H1 (cell line): ENCODE measurements around the gene FBXO38. TPM values are rescaled to one million over a fixed set of nuclear protein-coding genes. Genes with fewer than 3 reads are reported as not detected.

Experiments
- ASH2L ChIP-seq: fragments of 200-600, 300-600 bp; sonication (generic); IDR thresholded peaks from one replicate; pipeline ENCODE4 v1.7.1; 2017; ENCODE audit warnings: low read length
- CHD1 ChIP-seq: IDR thresholded peaks from 2 replicates; pipeline ENCODE4 v1.6.1; 2012; ENCODE audit warnings: low read depth, low read length, improper control_type of control experiment
- CREB1 ChIP-seq: IDR thresholded peaks from 2 replicates; pipeline ENCODE4 v1.6.1; 2012; ENCODE audit warnings: inconsistent platforms
- CTBP2 ChIP-seq: IDR thresholded peaks from 2 replicates; pipeline ENCODE4 v1.7.0; 2011; ENCODE audit warnings: borderline replicate concordance, mild to moderate bottlenecking, moderate library complexity, mixed read lengths, low read length; ENCODE audit not compliant: insufficient read depth, insufficient read length
- NANOG ChIP-seq: IDR thresholded peaks from 2 replicates; pipeline ENCODE4 v1.6.1; 2011; ENCODE audit warnings: low read length, low read depth, mild to moderate bottlenecking, inconsistent platforms; ENCODE audit not compliant: insufficient read depth, poor library complexity, severe bottlenecking
- RBBP5 ChIP-seq: IDR thresholded peaks from 2 replicates; pipeline ENCODE4 v1.7.1; 2012; ENCODE audit warnings: low read depth, mild to moderate bottlenecking, inconsistent platforms, low read length, moderate library complexity, borderline replicate concordance
- SUZ12 ChIP-seq: fragments of 200-600 bp; sonication (generic); IDR thresholded peaks from 2 replicates; pipeline ENCODE4 v1.6.1; 2012; ENCODE audit warnings: mild to moderate bottlenecking, inconsistent platforms, low read length, moderate library complexity, mixed read lengths
- TAF1 ChIP-seq: IDR thresholded peaks from 2 replicates; pipeline ENCODE4 v1.6.1; 2011; ENCODE audit warnings: mild to moderate bottlenecking, low read depth, low read length
- polyA plus RNA-seq, 7 experiments: library from polyadenylated mRNA; depleted of rRNA in 3 of 7; stranded (reverse) in 5 of 7; unstranded in 2 of 7; fragments of >200 nt in 5 of 7; fragments of 200-250 nt in 2 of 7; gene quantifications; 1 replicate in 5 of 7; 2 replicates in 1 of 7; 4 replicates in 1 of 7; pipeline versions ENCODE4 v1.2.1 to v1.2.3, GENCODE V29; 2011 to 2013; ENCODE audit warnings: missing spikeins in 2 of 7, mixed read lengths in 2 of 7
- total RNA-seq: library from RNA; stranded (reverse); fragmentation: NEBNext Ultra II Directional; extraction: Animal tissue kit (Norgen Biotek cat#: 25700); gene quantifications from 2 replicates; pipeline ENCODE4 v1.2.1, GENCODE V29; 2021
- TF ChIP-seq, protein P1 (sequence below): fragments of 300-600 bp; sonication (generic); IDR thresholded peaks from 2 replicates; pipeline ENCODE4 v1.7.1; 2012; ENCODE audit warnings: low read length, moderate library complexity, mild to moderate bottlenecking, inconsistent platforms; ENCODE audit not compliant: insufficient replicate concordance
- TF ChIP-seq, protein P2 (sequence below): IDR thresholded peaks from 2 replicates; pipeline ENCODE4 v1.6.1; 2012; ENCODE audit warnings: inconsistent platforms

FBXO38 gene
- total and polyA plus RNA-seq, 2 of the 8 experiments (the other 6 are each of a cell fraction or from before 2014, with no cell fraction given), result 9.1 to 34.3 TPM

DNA sequence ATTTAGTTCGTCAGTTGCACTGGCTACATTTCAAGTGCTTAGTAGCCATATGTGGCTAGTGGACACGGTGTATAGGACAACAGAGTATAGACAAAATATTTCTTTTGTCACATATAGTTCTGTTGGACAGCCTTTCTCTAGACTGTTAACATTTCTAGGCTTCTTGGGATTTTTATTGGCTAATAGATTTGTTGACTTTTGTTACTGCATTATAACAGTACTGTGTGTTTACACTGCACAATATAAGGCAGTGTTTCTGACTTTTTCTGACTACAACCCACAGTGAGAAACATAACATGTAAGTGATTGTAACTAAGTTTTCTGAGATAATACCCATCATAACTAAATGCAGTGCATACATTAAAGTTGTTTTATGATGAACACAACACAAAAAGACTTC is 11.3 kb downstream of the FBXO38 start (continued):
- TF ChIP-seq, protein P1, sequence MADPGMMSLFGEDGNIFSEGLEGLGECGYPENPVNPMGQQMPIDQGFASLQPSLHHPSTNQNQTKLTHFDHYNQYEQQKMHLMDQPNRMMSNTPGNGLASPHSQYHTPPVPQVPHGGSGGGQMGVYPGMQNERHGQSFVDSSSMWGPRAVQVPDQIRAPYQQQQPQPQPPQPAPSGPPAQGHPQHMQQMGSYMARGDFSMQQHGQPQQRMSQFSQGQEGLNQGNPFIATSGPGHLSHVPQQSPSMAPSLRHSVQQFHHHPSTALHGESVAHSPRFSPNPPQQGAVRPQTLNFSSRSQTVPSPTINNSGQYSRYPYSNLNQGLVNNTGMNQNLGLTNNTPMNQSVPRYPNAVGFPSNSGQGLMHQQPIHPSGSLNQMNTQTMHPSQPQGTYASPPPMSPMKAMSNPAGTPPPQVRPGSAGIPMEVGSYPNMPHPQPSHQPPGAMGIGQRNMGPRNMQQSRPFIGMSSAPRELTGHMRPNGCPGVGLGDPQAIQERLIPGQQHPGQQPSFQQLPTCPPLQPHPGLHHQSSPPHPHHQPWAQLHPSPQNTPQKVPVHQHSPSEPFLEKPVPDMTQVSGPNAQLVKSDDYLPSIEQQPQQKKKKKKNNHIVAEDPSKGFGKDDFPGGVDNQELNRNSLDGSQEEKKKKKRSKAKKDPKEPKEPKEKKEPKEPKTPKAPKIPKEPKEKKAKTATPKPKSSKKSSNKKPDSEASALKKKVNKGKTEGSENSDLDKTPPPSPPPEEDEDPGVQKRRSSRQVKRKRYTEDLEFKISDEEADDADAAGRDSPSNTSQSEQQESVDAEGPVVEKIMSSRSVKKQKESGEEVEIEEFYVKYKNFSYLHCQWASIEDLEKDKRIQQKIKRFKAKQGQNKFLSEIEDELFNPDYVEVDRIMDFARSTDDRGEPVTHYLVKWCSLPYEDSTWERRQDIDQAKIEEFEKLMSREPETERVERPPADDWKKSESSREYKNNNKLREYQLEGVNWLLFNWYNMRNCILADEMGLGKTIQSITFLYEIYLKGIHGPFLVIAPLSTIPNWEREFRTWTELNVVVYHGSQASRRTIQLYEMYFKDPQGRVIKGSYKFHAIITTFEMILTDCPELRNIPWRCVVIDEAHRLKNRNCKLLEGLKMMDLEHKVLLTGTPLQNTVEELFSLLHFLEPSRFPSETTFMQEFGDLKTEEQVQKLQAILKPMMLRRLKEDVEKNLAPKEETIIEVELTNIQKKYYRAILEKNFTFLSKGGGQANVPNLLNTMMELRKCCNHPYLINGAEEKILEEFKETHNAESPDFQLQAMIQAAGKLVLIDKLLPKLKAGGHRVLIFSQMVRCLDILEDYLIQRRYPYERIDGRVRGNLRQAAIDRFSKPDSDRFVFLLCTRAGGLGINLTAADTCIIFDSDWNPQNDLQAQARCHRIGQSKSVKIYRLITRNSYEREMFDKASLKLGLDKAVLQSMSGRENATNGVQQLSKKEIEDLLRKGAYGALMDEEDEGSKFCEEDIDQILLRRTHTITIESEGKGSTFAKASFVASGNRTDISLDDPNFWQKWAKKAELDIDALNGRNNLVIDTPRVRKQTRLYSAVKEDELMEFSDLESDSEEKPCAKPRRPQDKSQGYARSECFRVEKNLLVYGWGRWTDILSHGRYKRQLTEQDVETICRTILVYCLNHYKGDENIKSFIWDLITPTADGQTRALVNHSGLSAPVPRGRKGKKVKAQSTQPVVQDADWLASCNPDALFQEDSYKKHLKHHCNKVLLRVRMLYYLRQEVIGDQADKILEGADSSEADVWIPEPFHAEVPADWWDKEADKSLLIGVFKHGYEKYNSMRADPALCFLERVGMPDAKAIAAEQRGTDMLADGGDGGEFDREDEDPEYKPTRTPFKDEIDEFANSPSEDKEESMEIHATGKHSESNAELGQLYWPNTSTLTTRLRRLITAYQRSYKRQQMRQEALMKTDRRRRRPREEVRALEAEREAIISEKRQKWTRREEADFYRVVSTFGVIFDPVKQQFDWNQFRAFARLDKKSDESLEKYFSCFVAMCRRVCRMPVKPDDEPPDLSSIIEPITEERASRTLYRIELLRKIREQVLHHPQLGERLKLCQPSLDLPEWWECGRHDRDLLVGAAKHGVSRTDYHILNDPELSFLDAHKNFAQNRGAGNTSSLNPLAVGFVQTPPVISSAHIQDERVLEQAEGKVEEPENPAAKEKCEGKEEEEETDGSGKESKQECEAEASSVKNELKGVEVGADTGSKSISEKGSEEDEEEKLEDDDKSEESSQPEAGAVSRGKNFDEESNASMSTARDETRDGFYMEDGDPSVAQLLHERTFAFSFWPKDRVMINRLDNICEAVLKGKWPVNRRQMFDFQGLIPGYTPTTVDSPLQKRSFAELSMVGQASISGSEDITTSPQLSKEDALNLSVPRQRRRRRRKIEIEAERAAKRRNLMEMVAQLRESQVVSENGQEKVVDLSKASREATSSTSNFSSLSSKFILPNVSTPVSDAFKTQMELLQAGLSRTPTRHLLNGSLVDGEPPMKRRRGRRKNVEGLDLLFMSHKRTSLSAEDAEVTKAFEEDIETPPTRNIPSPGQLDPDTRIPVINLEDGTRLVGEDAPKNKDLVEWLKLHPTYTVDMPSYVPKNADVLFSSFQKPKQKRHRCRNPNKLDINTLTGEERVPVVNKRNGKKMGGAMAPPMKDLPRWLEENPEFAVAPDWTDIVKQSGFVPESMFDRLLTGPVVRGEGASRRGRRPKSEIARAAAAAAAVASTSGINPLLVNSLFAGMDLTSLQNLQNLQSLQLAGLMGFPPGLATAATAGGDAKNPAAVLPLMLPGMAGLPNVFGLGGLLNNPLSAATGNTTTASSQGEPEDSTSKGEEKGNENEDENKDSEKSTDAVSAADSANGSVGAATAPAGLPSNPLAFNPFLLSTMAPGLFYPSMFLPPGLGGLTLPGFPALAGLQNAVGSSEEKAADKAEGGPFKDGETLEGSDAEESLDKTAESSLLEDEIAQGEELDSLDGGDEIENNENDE, result no peak
- TF ChIP-seq, protein P2, sequence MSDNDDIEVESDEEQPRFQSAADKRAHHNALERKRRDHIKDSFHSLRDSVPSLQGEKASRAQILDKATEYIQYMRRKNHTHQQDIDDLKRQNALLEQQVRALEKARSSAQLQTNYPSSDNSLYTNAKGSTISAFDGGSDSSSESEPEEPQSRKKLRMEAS, result no peak
- TF ChIP-seq ASH2L (no peak), SUZ12 (no peak), CREB1 (no peak), TAF1 (no peak), RBBP5 (no peak), NANOG (no peak), CTBP2 (no peak), CHD1 (no peak)
